ENCODE results near the gene NUMB. TPM values are rescaled to one million over a fixed set of nuclear protein-coding genes. Genes with fewer than 3 reads are reported as not detected.

NUMB gene
- total and polyA plus RNA-seq, 2 of the 13 experiments (the other 11 are each of a cell fraction or from before 2014, with no cell fraction given) = 20.3 to 71.1 TPM

GRCh38 chr14:73261075-73261474, 197.3 kb downstream of the NUMB start:
- intact Hi-C loops (cut with micrococcal nuclease; ENCODE audit: unreplicated experiment) = no loop called here
- DNase-seq (ENCODE audit: low spot score) = no peak
- 17% methylated on average over 5 of the region's 6 CpGs for WGBS (ENCODE audit: low lambda C conversion rate)

More at GRCh38 chr14:73261075-73261474, 197.3 kb downstream of the NUMB start:
- Histone ChIP-seq H3K4me2 (ENCODE audit: low read depth, low read length) (peak overlapping the region; percentile 53; the same call in 1 of the 2 replicates), H3K27ac (ENCODE audit: extremely low read length, insufficient read depth, low read length) (no peak overlapping the region), H3K36me3 (replicated peaks in 1 of 2; ENCODE audit: control insufficient read depth in 1 of 2, insufficient read depth in 2 of 2, low read length in 2 of 2) (no peaks in the 10 kb centered on the region), H3K9me3 (ENCODE audit: low read length) (no peaks in the 10 kb centered on the region), H3K79me2 (ENCODE audit: insufficient read depth, low read length) (no peaks in the 10 kb centered on the region), H2AFZ (ENCODE audit: low read length) (no peak overlapping the region), H3K27me3 (ENCODE audit: control insufficient read depth in 1 of 2, insufficient read depth in 2 of 2, low read length in 2 of 2) (peaks cover 2 to 43% of the 10 kb centered on the region in 2 experiments; a peak in 3 of 5 replicates), H3K4me1 (ENCODE audit: insufficient read depth, low read length) (peaks cover 46% of the 10 kb centered on the region), H3K4me3 (replicated peaks in 1 of 3; ENCODE audit: insufficient read depth in 1 of 3, low read depth in 2 of 3, low read length in 3 of 3) (peak overlapping the region in 1 of 3 experiments; percentile 35; a peak in 1 of 6 replicates), H4K20me1 (ENCODE audit: insufficient read depth, low read length) (no peaks in the 10 kb centered on the region), H3K9ac (ENCODE audit: insufficient read depth, low read depth, low read length) (no peak overlapping the region)
- in situ Hi-C loops (cut with HindIII; ENCODE audit: extremely low pct_ligation_motif_present, low pct_unique_long_range_greater_than_20kb) = no loop called here
- ATAC-seq = peak; percentile 13
- FAIRE-seq = no peak
- ChIA-PET POLR2A (no interaction called here), CTCF (ENCODE audit: low intra/inter-chr PET ratio, low total read pairs) (no interaction called here)
- BruUV-seq (replicated peaks) = no TSS peak
- TF ChIP-seq EED (CRISPR knock-in tag; IDR thresholded peaks at IDR 0.05) = no peak
- TF ChIP-seq ZBTB38 (CRISPR knock-in tag; IDR thresholded peaks at IDR 0.05) = no peak
- peak; percentile 67 for TF ChIP-seq RFX1 (IDR thresholded peaks at IDR 0.05)
- no peak for TF ChIP-seq TFE3 (CRISPR knock-in tag; IDR thresholded peaks at IDR 0.05)
- no peak for TF ChIP-seq RAD21 (CRISPR knock-in tag; IDR thresholded peaks at IDR 0.05)
- no peak for TF ChIP-seq ZNF616 (CRISPR knock-in tag; IDR thresholded peaks at IDR 0.05; ENCODE audit: low read depth)
- no peak for TF ChIP-seq ZBTB26 (CRISPR knock-in tag; IDR thresholded peaks at IDR 0.05; ENCODE audit: borderline replicate concordance)
- TF ChIP-seq HOMEZ (CRISPR knock-in tag; IDR thresholded peaks at IDR 0.05; ENCODE audit: low read depth) = no peak
- no peak for TF ChIP-seq ISL2 (CRISPR knock-in tag; IDR thresholded peaks at IDR 0.05)
- TF ChIP-seq FOXP1 (IDR thresholded peaks at IDR 0.05) = no peak
- no peak for TF ChIP-seq FOXP1 (CRISPR knock-in tag; IDR thresholded peaks at IDR 0.05)
- TF ChIP-seq ZNF761 (CRISPR knock-in tag; conservative IDR thresholded peaks at IDR 0.05) = no peak
- no peak for TF ChIP-seq SNAPC5 (CRISPR knock-in tag; IDR thresholded peaks at IDR 0.05; ENCODE audit: borderline replicate concordance)
- TF ChIP-seq JARID2 (CRISPR knock-in tag; IDR thresholded peaks at IDR 0.05; ENCODE audit: insufficient replicate concordance) = no peak
- TF ChIP-seq CREM (IDR thresholded peaks at IDR 0.05) = no peak
- no peak for TF ChIP-seq CREM (CRISPR knock-in tag; IDR thresholded peaks at IDR 0.05)
- no peak for TF ChIP-seq ERF (CRISPR knock-in tag; IDR thresholded peaks at IDR 0.05)
- no peak for TF ChIP-seq CREB3 (CRISPR knock-in tag; IDR thresholded peaks at IDR 0.05)
- TF ChIP-seq FOXA1 (IDR thresholded peaks at IDR 0.05) = no peak
- no peak for TF ChIP-seq FOXA1 (CRISPR knock-in tag; IDR thresholded peaks at IDR 0.05)
- TF ChIP-seq RFX3 (CRISPR knock-in tag; IDR thresholded peaks at IDR 0.05) = peak; percentile 54; the same call in 1 of the 2 replicates
